HEK293 (cell line): ENCODE measurements around the gene CHN1.

ENCODE experiments used
- CTCF ChIA-PET: fragments of 350-600 bp; formaldehyde crosslinking; extraction: SDS; loops from one replicate; lab custom pipeline; 2021; ENCODE audit warnings: antibody characterized with exemption; lab: Yijun Ruan, JAX
- POLR2A ChIA-PET: fragments of 300-600 bp; formaldehyde crosslinking; extraction: SDS; loops from one replicate; lab custom pipeline; 2020; ENCODE audit warnings: antibody characterized with exemption, inconsistent platforms; lab: Yijun Ruan, JAX
- H3K27ac ChIP-seq: fragments of 200-500 bp; sonication (Bioruptor generic); 2 replicates; pipeline ENCODE4 v1.5.1; 2014; ENCODE audit warnings: low read depth, low read length, control low read depth, inconsistent platforms; ENCODE audit errors: extremely low read depth
- H3K36me3 ChIP-seq, 2 experiments: fragments of 200-500 bp in 1 of 2; sonication (Bioruptor generic) in 1 of 2; 1 replicate in 1 of 2; 2 replicates in 1 of 2; pipeline ENCODE4 v1.5.1; 2014 to 2017; ENCODE audit warnings: inconsistent platforms in 2 of 2, low read length in 2 of 2; ENCODE audit not compliant: control insufficient read depth in 2 of 2, insufficient read depth in 1 of 2
- H3K4me1 ChIP-seq: fragments of 200-500 bp; sonication (Bioruptor generic); 2 replicates; pipeline ENCODE4 v1.5.1; 2014; ENCODE audit warnings: mild to moderate bottlenecking, low read length, inconsistent platforms; ENCODE audit not compliant: control insufficient read depth, insufficient read depth
- H3K4me3 ChIP-seq: 2 replicates; pipeline ENCODE4 v1.5.1; 2011; ENCODE audit warnings: low read depth, mild to moderate bottlenecking, control low read depth, low read length, moderate library complexity
- H3K9me3 ChIP-seq: fragments of 200-500 bp; sonication (Bioruptor generic); 2 replicates; pipeline ENCODE4 v1.5.1; 2014; ENCODE audit warnings: low read depth, low read length, inconsistent platforms; ENCODE audit not compliant: control insufficient read depth, insufficient read depth
- ELK4 ChIP-seq: IDR thresholded peaks from 2 replicates; pipeline ENCODE4 v1.6.1; 2011; ENCODE audit warnings: mild to moderate bottlenecking, low read depth, low read length, borderline replicate concordance
- GLIS2 ChIP-seq: fragments of 450-650 bp; formaldehyde crosslinking; IDR thresholded peaks from 2 replicates; pipeline ENCODE4 v1.5.1; 2016; ENCODE audit warnings: missing biosample characterization, missing genetic modification characterization
- MZF1 ChIP-seq: fragments of 450-650 bp; formaldehyde crosslinking; IDR thresholded peaks from 2 replicates; pipeline ENCODE4 v1.5.1; 2017; ENCODE audit warnings: missing biosample characterization, missing genetic modification characterization, borderline replicate concordance
- PRDM6 ChIP-seq: fragments of 450-650 bp; formaldehyde crosslinking; IDR thresholded peaks from 2 replicates; pipeline ENCODE4 v1.5.1; 2017; ENCODE audit warnings: missing biosample characterization, missing genetic modification characterization
- SALL2 ChIP-seq: fragments of 450-650 bp; formaldehyde crosslinking; IDR thresholded peaks from 2 replicates; pipeline ENCODE4 v1.5.0; 2017; ENCODE audit warnings: missing biosample characterization, mild to moderate bottlenecking, missing genetic modification characterization, borderline replicate concordance
- WT1 ChIP-seq: fragments of 450-650 bp; formaldehyde crosslinking; IDR thresholded peaks from 2 replicates; pipeline ENCODE4 v1.5.1; 2016; ENCODE audit warnings: missing biosample characterization, missing genetic modification characterization
- ZNF146 ChIP-seq: fragments of 450-650 bp; formaldehyde crosslinking; IDR thresholded peaks from 2 replicates; pipeline ENCODE4 v1.5.1; 2016; ENCODE audit warnings: missing biosample characterization, missing genetic modification characterization
- ZNF16 ChIP-seq: fragments of 450-650 bp; formaldehyde crosslinking; IDR thresholded peaks from 2 replicates; pipeline ENCODE4 v1.5.1; 2016; ENCODE audit warnings: low read depth, missing biosample characterization, missing genetic modification characterization
- ZNF175 ChIP-seq: fragments of 450-650 bp; formaldehyde crosslinking; IDR thresholded peaks from 2 replicates; pipeline ENCODE4 v1.5.1; 2016; ENCODE audit warnings: missing biosample characterization, missing genetic modification characterization
- ZNF26 ChIP-seq: fragments of 450-650 bp; formaldehyde crosslinking; IDR thresholded peaks from 2 replicates; pipeline ENCODE4 v1.5.1; 2016; ENCODE audit warnings: missing biosample characterization, missing genetic modification characterization
- ZNF292 ChIP-seq: fragments of 450-650 bp; formaldehyde crosslinking; IDR thresholded peaks from 2 replicates; pipeline ENCODE4 v1.5.1; 2016; ENCODE audit warnings: low read depth, missing biosample characterization, missing genetic modification characterization, borderline replicate concordance
- ZNF391 ChIP-seq: fragments of 450-650 bp; formaldehyde crosslinking; IDR thresholded peaks from 2 replicates; pipeline ENCODE4 v1.5.1; 2016; ENCODE audit warnings: low read depth, missing biosample characterization, missing genetic modification characterization, borderline replicate concordance
- ZNF416 ChIP-seq: fragments of 450-650 bp; formaldehyde crosslinking; IDR thresholded peaks from 2 replicates; pipeline ENCODE4 v1.5.1; 2016; ENCODE audit warnings: missing biosample characterization, missing genetic modification characterization
- ZNF433 ChIP-seq: fragments of 450-650 bp; formaldehyde crosslinking; IDR thresholded peaks from 2 replicates; pipeline ENCODE4 v1.5.1; 2016; ENCODE audit warnings: missing biosample characterization, missing genetic modification characterization, low read depth
- ZNF514 ChIP-seq: fragments of 450-650 bp; formaldehyde crosslinking; IDR thresholded peaks from 2 replicates; pipeline ENCODE4 v1.5.1; 2016; ENCODE audit warnings: missing biosample characterization, missing genetic modification characterization
- ZNF571 ChIP-seq: fragments of 450-650 bp; formaldehyde crosslinking; IDR thresholded peaks from 2 replicates; pipeline ENCODE4 v1.5.0; 2017; ENCODE audit warnings: missing biosample characterization, missing genetic modification characterization
- ZNF600 ChIP-seq: fragments of 450-650 bp; formaldehyde crosslinking; IDR thresholded peaks from 2 replicates; pipeline ENCODE4 v1.5.1; 2016; ENCODE audit warnings: missing biosample characterization, missing genetic modification characterization
- ZNF664 ChIP-seq: fragments of 450-650 bp; formaldehyde crosslinking; IDR thresholded peaks from 2 replicates; pipeline ENCODE4 v1.5.1; 2016; ENCODE audit warnings: missing biosample characterization, missing genetic modification characterization
- ZNF677 ChIP-seq: fragments of 450-650 bp; IDR thresholded peaks from 2 replicates; pipeline ENCODE4 v1.5.0; 2018; ENCODE audit warnings: missing biosample characterization, mild to moderate bottlenecking, missing genetic modification characterization, moderate library complexity
- ZNF704 ChIP-seq: fragments of 450-650 bp; formaldehyde crosslinking; IDR thresholded peaks from 2 replicates; pipeline ENCODE4 v1.5.1; 2016; ENCODE audit warnings: missing biosample characterization, missing genetic modification characterization
- ZSCAN16 ChIP-seq: fragments of 450-650 bp; formaldehyde crosslinking; IDR thresholded peaks from 2 replicates; pipeline ENCODE4 v1.5.1; 2016; ENCODE audit warnings: missing biosample characterization, missing genetic modification characterization
- ZXDB ChIP-seq: fragments of 450-650 bp; formaldehyde crosslinking; IDR thresholded peaks from 2 replicates; pipeline ENCODE4 v1.5.1; 2016; ENCODE audit warnings: missing biosample characterization, missing genetic modification characterization
- TF ChIP-seq, protein P1 (sequence below): sonication (generic); formaldehyde crosslinking; IDR thresholded peaks from 2 replicates; pipeline ENCODE4 v1.8.1; 2022; ENCODE audit warnings: mild to moderate bottlenecking, moderate library complexity, missing genetic modification reagents
- TF ChIP-seq, protein P2 (sequence below): fragments of 450-650 bp; formaldehyde crosslinking; IDR thresholded peaks from 2 replicates; pipeline ENCODE4 v1.5.1; 2016; ENCODE audit warnings: missing biosample characterization, missing genetic modification characterization

The CHN1 gene

GRCh38 chr2:174802459-174802858 is 202.7 kb downstream of the CHN1 start (continued):
- no peak for TF ChIP-seq PRDM6 (tag by site-specific recombination)
- TF ChIP-seq, all 188 proteins: peak for 0

DNA sequence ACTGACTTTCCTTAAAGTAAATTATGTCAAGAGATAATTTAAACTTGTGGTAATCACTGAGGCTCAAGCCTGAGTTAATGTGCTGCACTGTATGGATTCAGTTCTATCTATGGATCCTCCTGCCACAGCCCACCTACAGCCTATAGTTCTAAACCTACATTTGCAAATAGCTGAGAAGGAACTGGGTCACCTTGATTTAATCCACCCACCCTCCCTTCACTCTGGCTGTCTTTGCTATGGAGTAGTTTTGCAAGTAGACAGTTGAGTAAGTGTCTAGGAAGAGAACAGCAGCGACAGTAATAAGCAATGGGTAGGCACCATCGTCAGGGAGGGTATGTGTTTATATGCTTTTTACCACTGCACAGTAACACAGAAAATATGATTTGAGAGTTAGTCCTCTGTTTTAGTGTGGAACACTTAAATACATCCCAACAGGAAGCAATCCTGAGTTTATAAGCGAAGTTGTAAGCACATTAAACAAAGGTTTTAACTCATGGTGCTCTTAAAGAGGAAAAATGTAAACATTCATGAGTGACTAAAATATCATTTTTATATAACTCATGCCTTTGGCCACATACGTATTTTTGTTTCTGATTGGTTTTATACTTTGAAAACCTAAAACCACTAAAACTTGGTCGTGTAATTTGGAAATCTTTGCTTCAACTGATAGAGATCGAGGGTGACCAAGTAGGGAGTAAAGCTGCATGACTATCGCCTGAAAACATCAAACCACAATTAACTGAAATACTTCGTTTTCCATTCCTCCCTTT is 204.6 kb downstream of the CHN1 start:
- Histone ChIP-seq H3K27ac (no peak overlapping the region), H3K9me3 (no peaks in the 10 kb centered on the region), H3K36me3 (peaks cover 0 to 25% of the 10 kb centered on the region in 2 experiments; a peak in 2 of 3 replicates), H3K4me3 (no peak overlapping the region), H3K4me1 (no peaks in the 10 kb centered on the region)
- TF ChIP-seq, protein P1, sequence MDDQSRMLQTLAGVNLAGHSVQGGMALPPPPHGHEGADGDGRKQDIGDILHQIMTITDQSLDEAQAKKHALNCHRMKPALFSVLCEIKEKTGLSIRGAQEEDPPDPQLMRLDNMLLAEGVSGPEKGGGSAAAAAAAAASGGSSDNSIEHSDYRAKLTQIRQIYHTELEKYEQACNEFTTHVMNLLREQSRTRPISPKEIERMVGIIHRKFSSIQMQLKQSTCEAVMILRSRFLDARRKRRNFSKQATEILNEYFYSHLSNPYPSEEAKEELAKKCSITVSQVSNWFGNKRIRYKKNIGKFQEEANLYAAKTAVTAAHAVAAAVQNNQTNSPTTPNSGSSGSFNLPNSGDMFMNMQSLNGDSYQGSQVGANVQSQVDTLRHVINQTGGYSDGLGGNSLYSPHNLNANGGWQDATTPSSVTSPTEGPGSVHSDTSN (CRISPR knock-in tag) = no peak
- no peak for TF ChIP-seq ZNF16 (tag by site-specific recombination)
- TF ChIP-seq, protein P2, sequence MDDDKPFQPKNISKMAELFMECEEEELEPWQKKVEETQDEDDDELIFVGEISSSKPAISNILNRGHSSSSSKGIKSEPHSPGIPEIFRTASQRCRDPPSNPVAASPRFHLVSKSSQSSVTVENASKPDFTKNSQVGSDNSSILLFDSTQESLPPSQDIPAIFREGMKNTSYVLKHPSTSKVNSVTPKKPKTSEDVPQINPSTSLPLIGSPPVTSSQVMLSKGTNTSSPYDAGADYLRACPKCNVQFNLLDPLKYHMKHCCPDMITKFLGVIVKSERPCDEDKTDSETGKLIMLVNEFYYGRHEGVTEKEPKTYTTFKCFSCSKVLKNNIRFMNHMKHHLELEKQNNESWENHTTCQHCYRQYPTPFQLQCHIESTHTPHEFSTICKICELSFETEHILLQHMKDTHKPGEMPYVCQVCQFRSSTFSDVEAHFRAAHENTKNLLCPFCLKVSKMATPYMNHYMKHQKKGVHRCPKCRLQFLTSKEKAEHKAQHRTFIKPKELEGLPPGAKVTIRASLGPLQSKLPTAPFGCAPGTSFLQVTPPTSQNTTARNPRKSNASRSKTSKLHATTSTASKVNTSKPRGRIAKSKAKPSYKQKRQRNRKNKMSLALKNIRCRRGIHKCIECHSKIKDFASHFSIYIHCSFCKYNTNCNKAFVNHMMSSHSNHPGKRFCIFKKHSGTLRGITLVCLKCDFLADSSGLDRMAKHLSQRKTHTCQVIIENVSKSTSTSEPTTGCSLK = no peak
- no peak for TF ChIP-seq ZNF175 (tag by site-specific recombination)
- no peak for TF ChIP-seq ZNF391 (tag by site-specific recombination)
- TF ChIP-seq ZNF433 (tag by site-specific recombination) = no peak
- TF ChIP-seq ELK4 = no peak
- TF ChIP-seq WT1 = no peak
- no peak for TF ChIP-seq ZNF600 (tag by site-specific recombination)
- no peak for TF ChIP-seq ZNF26
- POLR2A ChIA-PET = no interaction called here
- CTCF ChIA-PET = no interaction called here

DNA sequence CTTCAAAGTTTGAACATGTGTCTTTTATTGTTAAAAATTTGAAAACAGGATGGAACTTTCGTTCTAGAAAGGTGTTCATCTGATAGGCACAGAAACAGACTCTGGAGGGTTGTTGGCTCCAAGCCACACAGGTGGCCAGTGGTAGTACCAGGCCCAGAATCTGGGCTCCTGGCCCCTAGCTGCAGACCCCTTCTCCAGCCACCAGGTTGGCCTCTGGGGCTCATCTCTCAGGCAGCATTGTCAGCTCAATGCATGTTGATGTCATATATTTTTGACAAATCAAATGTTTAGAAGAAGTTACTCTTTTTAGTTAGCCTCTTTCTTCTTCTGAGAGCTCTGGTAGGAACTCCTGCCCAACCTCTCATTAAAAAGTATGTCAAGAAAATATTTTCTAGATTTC is 206.4 kb downstream of the CHN1 start:
- ChIA-PET POLR2A (no interaction called here), CTCF (interaction anchor here (0.8 kb wide), 1 partner anchor 207 kb away, joined by 5 read pairs; the partner anchor contains the start of gene CHN1)
- Histone ChIP-seq H3K4me1 (no peaks in the 10 kb centered on the region), H3K27ac (no peak overlapping the region), H3K9me3 (no peaks in the 10 kb centered on the region), H3K36me3 (peaks cover 0 to 18% of the 10 kb centered on the region in 2 experiments; a peak in 2 of 3 replicates), H3K4me3 (no peak overlapping the region)
- TF ChIP-seq ZNF664 (no peak), ZNF571 (no peak), ZNF677 (tag by site-specific recombination) (no peak), MZF1 (no peak), ZNF514 (tag by site-specific recombination) (no peak), ZSCAN16 (no peak), ZNF416 (no peak), GLIS2 (no peak), ZXDB (no peak), ZNF704 (no peak), ZNF146 (tag by site-specific recombination) (no peak), ZNF292 (tag by site-specific recombination) (no peak), SALL2 (tag by site-specific recombination) (no peak)
